ENCODE results near the gene CNPY2.

The CNPY2 gene

DNA sequence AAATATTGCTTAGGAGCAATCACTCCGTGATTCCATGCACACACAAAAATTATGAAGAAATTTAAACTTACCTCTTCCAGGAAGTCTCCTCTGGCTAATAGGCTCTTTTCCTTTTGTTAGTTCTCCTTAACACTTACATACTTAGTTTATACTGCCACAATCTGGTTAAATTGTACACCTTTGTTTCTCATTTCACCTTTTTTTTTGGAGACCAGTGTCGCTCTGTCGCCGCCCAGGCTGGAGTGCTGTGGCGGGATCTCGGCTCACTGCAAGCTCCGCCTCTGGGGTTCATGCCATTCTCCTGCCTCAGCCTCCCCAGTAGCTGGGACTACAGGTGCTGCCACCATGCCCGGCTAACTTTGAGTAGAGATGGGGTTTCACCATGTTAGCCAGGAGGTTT is 55.4 kb downstream of the CNPY2 start:
- FAIRE-seq (no peak), DNase-seq (ENCODE audit: low spot score) (no peak)
